ENCODE data around the gene DCP2. TPM values are rescaled to one million over a fixed set of nuclear protein-coding genes. Genes with fewer than 3 reads are reported as not detected.

DCP2 gene
- total and polyA plus RNA-seq, 2 donors: 6.1 to 102 TPM

DNA sequence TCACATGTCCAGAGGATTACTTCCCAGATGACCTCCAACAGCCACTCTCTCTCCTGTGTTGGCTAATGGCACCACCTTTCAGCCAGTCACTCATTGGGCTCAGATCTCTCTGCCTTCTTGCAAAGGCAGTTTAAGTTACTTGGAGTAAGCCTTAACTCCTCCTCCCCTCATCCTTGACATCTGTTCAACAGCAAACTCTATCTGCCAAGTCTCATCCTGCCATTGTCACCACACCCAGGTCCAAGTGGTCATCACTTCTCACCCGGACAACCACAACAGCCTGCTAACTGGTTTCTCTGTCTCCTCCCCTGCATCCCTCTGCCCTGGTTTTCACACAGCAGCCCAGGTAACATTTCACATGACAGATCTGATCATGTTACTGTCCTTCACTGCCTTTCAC, 58.5 kb downstream of the DCP2 start:
- no peak overlapping the region for H3K27ac ChIP-seq (ENCODE audit: low read depth)
- no peak for DNase-seq (ENCODE audit: extremely low spot score)
- H3K4me1 ChIP-seq (ENCODE audit: insufficient read depth): no peaks in the 10 kb centered on the region
- WGBS: 73% methylated on average over 1 of the region's 1 CpG
- no peaks in the 10 kb centered on the region for H3K36me3 ChIP-seq (ENCODE audit: insufficient read depth)
- H3K4me3 ChIP-seq (ENCODE audit: low read depth, low read length): no peak overlapping the region

DNA sequence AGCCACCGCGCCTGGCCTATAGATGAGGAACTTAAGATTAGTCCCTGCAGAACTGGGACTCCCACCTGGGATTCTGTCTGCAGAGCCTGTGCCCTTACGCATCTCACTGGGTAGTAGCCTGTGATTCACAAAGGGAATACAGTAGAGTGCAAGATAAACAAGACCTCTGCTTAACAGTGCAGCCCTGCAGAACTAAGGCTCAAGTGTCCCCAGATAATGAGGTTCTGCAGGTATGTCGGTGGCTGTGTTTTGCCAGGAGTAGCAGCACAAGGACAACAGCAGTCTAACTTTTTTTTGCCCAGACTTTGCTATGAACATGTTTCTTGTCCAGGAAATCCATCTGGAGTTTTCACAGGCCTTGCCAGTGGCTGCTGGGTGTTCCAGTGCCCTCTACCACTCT, 59.7 kb downstream of the DCP2 start:
- Histone ChIP-seq H3K4me1 (ENCODE audit: insufficient read depth) (no peaks in the 10 kb centered on the region), H3K27ac (ENCODE audit: low read depth) (no peak overlapping the region), H3K4me3 (ENCODE audit: low read depth, low read length) (no peak overlapping the region), H3K36me3 (ENCODE audit: insufficient read depth) (no peaks in the 10 kb centered on the region)
- 96% methylated on average over 4 of the region's 4 CpGs for WGBS
- DNase-seq (ENCODE audit: extremely low spot score): no peak

DNA sequence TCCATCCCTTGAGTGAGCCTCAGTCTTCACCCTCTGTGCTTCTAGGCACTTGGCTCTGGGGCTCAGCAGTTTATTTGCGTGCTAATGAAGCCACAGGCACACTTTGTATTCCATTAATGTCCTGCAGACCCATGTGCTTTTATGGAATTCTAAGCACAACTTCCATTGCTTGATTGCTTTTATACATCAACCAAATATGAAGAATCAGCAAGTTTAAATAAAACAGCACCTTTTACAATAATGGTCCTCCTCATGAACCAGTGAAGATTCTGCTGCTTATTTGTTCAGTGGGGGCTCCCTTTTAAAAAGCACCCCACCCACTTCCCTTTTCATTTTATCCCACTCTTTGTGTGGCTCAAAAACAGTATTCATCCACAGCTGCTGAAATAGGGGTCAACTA, 60.2 kb downstream of the DCP2 start:
- Histone ChIP-seq H3K27ac (ENCODE audit: low read depth) (no peak overlapping the region), H3K36me3 (ENCODE audit: insufficient read depth) (no peaks in the 10 kb centered on the region), H3K4me1 (ENCODE audit: insufficient read depth) (no peaks in the 10 kb centered on the region), H3K4me3 (ENCODE audit: low read depth, low read length) (no peak overlapping the region)
- WGBS: 98% methylated on average over 1 of the region's 1 CpG
- DNase-seq (ENCODE audit: extremely low spot score): no peak

DNA sequence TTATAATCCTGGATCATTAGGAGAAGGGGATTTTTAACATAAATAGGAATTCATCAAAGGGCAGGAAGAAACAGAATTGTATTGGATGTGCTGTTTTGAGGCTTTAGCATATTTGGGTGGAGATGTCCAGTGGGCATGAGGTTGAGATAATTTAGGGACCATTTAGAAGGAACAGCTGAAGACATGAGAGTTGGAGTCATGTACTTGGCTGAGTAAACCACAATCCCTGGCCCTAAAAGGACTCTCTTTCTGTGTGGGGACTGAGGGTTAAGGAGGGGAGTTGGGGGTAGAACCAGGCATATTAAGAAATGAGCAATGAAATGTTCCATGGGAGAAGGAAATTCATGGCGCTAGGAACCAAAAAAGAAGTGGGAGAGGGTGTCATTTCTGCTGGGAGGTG, 61.5 kb downstream of the DCP2 start:
- H3K36me3 ChIP-seq (ENCODE audit: insufficient read depth): no peaks in the 10 kb centered on the region
- H3K4me1 ChIP-seq (ENCODE audit: insufficient read depth): no peaks in the 10 kb centered on the region
- no peak overlapping the region for H3K4me3 ChIP-seq (ENCODE audit: low read depth, low read length)
- no peak for DNase-seq (ENCODE audit: extremely low spot score)
- 98% methylated on average over 1 of the region's 1 CpG for WGBS
- H3K27ac ChIP-seq (ENCODE audit: low read depth): no peak overlapping the region

DNA sequence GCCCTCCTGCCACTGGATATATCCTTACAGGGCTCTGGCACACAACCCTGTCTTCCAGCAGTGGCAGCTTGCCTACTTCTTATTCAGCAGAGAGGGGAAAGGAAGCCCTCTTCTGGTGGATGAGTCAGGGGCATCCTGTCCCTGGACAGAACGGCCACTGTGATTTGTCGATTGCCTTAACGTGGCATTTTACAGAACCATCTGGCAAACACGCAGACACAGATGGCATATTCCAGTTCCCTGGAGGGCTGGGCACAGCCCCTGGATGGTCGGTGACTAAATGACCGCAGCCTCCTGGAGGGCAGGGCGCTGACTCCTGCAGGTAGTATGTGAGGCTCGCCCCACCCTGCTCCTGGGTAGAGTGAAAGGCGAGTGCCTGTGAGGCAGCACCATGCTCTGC, 62.1 kb downstream of the DCP2 start:
- H3K36me3 ChIP-seq (ENCODE audit: insufficient read depth): no peaks in the 10 kb centered on the region
- H3K4me3 ChIP-seq (ENCODE audit: low read depth, low read length): no peak overlapping the region
- 86% methylated on average over 9 of the region's 9 CpGs for WGBS
- no peak overlapping the region for H3K27ac ChIP-seq (ENCODE audit: low read depth)
- H3K4me1 ChIP-seq (ENCODE audit: insufficient read depth): no peaks in the 10 kb centered on the region
- no peak for DNase-seq (ENCODE audit: extremely low spot score)

DNA sequence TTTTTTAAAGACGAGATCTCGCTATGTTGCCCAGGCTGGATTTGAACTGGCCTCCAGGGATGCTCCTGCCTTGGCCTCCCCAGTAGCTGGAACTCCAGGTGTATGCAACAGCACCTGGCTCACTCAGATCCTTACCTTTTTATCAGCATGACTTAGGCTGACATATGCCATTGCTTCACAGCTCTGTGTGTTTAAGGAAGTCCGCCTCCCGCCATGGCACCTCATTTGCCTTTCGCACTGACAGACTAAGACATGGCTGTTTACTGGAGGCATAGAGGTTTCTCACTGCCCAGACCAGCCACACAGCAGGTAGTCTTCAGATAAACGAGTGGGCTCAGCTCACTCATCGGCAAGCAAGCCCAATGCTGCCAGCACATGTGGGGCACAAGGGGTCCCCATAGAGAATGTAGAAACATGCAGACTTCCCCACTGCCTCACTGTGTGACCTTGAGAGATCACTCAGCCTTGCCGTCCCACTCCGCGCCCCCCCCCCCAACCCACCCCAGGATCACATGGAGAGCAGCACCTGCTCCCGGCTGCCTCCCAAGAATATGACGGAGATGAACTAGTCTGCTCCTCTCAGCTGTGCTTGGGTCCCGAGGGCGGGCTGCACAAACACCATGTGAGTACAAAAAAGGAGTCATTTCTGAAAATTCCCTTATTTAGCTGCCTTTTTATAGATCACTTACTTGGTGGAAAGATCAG, 62.8 kb downstream of the DCP2 start:
- 84% methylated on average over 14 of the region's 14 CpGs for WGBS
- Histone ChIP-seq H3K36me3 (ENCODE audit: insufficient read depth) (no peaks in the 10 kb centered on the region), H3K4me1 (ENCODE audit: insufficient read depth) (no peaks in the 10 kb centered on the region), H3K4me3 (ENCODE audit: low read depth, low read length) (no peak overlapping the region), H3K27ac (ENCODE audit: low read depth) (no peak overlapping the region)
- DNase-seq (ENCODE audit: extremely low spot score): no peak

DNA sequence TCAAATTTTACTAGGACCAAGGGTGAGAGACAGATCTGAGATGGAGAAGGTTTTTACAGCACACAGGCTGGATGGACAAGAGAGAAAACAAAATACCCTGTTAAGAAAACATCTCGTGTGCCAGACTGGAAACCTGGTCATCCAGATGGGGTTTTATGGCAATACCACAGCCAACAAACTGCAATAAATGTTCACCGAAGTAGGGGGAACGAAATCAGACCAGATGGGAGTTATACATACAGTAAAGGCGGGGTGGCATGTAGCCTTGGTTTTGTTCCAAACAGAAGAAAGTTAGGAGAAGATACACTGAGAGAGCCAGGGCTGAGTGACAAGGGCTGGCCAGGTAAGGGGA, 63.3 kb downstream of the DCP2 start:
- Histone ChIP-seq H3K36me3 (ENCODE audit: insufficient read depth) (no peaks in the 10 kb centered on the region), H3K27ac (ENCODE audit: low read depth) (no peak overlapping the region), H3K4me3 (ENCODE audit: low read depth, low read length) (no peak overlapping the region), H3K4me1 (ENCODE audit: insufficient read depth) (no peaks in the 10 kb centered on the region)
- 83% methylated on average over 4 of the region's 4 CpGs for WGBS
- DNase-seq (ENCODE audit: extremely low spot score): no peak

DNA sequence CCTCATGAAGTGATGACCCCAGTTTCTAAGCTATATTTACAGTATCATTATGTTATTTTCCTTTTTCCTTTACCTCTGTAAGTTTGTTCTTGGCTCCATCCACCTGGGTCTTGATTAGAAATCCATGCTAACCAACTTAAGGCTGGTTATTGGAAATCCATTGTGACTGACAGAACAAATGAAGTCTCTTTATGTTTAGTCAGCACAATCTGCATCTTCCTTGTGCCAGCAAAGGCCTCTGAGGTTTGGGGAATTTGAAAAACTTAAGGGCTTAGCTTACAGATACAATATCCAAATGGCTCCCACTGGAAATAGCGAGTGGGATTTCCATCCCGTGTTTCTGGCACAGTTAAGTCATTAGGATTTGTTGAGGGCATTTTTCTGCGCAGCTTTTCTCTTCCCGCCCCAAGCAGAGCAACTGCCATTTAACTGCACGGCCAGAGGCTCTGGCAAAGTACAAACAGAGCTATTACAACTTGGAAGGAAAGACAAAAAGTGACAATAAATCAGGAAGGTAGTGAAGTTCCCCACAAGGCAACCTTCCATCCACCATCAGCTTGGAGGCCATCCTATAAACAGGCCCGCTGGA, 64.2 kb downstream of the DCP2 start:
- Histone ChIP-seq H3K27ac (ENCODE audit: low read depth) (no peak overlapping the region), H3K4me3 (ENCODE audit: low read depth, low read length) (no peak overlapping the region), H3K36me3 (ENCODE audit: insufficient read depth) (no peaks in the 10 kb centered on the region), H3K4me1 (ENCODE audit: insufficient read depth) (no peaks in the 10 kb centered on the region)
- no peak for DNase-seq (ENCODE audit: extremely low spot score)
- 75% methylated on average over 6 of the region's 6 CpGs for WGBS

DNA sequence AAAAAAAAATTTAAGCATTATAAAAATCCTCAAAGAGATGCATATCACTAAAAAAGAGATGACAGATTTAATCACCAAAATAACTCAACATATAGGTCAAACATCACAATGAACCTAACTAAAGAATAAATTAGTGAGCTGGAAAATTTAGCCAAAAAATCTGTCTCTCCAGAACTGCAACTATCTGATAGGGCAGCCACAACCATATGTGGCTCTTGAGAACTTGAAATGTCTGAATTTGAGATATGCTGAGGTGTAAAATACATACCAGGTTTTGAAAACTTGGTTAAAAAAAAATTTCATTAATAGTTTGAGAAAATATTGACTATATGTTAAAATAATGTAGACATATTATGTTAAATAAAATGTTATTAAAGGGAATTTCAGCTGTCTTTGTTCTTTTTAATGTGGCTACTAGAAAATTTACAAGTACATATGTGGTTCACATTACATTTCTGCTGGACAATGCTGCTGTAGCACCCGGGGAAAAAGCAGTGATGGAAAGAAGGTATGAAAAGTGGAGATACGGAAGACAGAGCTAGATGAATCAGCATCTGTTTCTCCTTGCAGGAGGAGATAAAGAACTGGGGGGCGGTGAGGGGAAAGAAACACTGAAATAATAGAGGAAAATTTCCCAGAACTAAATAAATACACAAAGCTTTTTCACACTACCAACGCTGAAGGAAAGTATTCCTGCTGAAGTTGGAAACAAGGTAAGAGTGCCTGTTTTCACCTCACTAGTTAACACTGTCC, 66.1 kb downstream of the DCP2 start:
- H3K36me3 ChIP-seq (ENCODE audit: insufficient read depth): no peaks in the 10 kb centered on the region
- no peak overlapping the region for H3K4me3 ChIP-seq (ENCODE audit: low read depth, low read length)
- no peaks in the 10 kb centered on the region for H3K4me1 ChIP-seq (ENCODE audit: insufficient read depth)
- 69% methylated on average over 4 of the region's 4 CpGs for WGBS
- DNase-seq (ENCODE audit: extremely low spot score): no peak
- no peak overlapping the region for H3K27ac ChIP-seq (ENCODE audit: low read depth)

DNA sequence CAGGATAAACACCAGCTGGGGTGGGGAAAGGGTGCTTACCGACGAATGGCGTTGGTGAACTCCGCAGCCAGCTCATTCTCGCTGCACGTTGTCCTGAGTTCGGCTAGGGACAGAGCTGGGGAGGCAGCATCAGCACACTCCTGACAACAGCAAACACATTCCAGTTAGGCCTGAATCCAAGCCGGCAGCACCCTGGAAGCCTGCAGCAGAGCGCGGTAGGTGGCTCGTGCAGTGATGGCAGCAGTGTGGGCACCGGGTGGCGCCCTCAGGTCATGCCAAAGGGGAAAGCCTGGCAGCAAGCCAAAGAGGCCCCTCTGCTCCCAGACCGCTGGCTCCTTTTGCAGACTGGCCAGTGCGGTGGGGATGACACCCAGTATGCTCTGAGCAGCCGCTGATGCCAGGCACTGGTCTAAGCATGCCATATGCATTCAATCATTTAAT, 66.9 kb downstream of the DCP2 start:
- Histone ChIP-seq H3K4me3 (ENCODE audit: low read depth, low read length) (no peak overlapping the region), H3K4me1 (ENCODE audit: insufficient read depth) (no peaks in the 10 kb centered on the region), H3K27ac (ENCODE audit: low read depth) (no peak overlapping the region), H3K36me3 (ENCODE audit: insufficient read depth) (peaks cover 3% of the 10 kb centered on the region)
- no peak for DNase-seq (ENCODE audit: extremely low spot score)
- WGBS: 53% methylated on average over 16 of the region's 16 CpGs

DNA sequence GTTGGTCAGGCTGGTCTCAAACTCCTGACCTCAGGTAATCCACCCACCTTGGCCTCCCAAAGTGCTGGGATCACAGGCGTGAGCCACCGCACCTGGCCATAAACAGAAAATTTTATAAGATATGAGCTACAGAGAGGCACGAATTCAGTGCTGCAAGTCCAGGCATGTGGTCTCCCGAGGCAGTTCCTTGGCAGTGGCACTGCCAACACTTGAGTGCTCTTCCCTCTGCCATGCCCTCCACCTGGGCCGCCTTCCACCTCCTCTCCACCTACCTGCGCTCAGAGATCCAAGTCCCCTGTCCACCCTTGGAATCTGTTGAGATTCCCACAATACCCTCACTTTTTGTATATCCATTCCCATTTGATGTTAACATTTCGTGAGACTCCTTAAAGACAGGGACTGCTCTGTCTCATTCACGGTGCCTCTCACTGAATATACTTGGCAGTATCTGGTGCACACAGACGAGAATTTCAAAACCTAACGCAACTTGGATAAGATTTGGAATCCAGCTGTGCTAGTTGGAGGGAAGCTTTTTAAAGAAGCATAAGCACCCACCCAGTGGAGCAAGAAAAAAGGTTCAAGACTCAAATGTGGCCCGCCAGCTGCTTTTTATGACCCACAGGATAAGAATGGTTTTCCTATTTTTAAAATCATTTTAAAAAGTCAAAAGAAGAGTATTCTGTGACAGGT, 68.3 kb downstream of the DCP2 start:
- no peak overlapping the region for H3K4me3 ChIP-seq (ENCODE audit: low read depth, low read length)
- no peak for DNase-seq (ENCODE audit: extremely low spot score)
- no peaks in the 10 kb centered on the region for H3K4me1 ChIP-seq (ENCODE audit: insufficient read depth)
- 83% methylated on average over 11 of the region's 11 CpGs for WGBS
- peaks cover 3% of the 10 kb centered on the region for H3K36me3 ChIP-seq (ENCODE audit: insufficient read depth)
- H3K27ac ChIP-seq (ENCODE audit: low read depth): no peak overlapping the region

DNA sequence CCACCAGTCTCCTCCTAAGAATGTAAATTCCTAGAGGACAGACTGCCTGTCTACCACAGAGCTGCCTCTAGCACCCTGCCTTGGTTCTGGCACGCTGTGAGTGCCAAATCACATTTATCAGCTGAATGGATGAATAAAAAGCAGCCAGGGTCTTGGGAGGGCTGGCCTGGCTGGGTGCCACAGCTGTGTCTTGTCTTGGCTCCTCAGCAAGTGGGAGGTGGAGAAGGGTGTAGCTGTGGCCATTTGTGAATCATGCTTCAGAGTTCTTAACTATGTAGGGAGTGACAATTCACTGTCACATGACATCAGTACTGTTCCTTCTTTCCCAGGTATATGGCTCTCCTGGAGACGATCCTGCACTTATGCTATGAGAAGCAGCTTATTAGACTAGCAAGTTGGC, 70.6 kb downstream of the DCP2 start:
- H3K27ac ChIP-seq (ENCODE audit: low read depth): no peak overlapping the region
- no peak overlapping the region for H3K4me3 ChIP-seq (ENCODE audit: low read depth, low read length)
- WGBS: 64% methylated on average over 2 of the region's 2 CpGs
- DNase-seq (ENCODE audit: extremely low spot score): no peak
- H3K36me3 ChIP-seq (ENCODE audit: insufficient read depth): peaks cover 3% of the 10 kb centered on the region
- no peaks in the 10 kb centered on the region for H3K4me1 ChIP-seq (ENCODE audit: insufficient read depth)

DNA sequence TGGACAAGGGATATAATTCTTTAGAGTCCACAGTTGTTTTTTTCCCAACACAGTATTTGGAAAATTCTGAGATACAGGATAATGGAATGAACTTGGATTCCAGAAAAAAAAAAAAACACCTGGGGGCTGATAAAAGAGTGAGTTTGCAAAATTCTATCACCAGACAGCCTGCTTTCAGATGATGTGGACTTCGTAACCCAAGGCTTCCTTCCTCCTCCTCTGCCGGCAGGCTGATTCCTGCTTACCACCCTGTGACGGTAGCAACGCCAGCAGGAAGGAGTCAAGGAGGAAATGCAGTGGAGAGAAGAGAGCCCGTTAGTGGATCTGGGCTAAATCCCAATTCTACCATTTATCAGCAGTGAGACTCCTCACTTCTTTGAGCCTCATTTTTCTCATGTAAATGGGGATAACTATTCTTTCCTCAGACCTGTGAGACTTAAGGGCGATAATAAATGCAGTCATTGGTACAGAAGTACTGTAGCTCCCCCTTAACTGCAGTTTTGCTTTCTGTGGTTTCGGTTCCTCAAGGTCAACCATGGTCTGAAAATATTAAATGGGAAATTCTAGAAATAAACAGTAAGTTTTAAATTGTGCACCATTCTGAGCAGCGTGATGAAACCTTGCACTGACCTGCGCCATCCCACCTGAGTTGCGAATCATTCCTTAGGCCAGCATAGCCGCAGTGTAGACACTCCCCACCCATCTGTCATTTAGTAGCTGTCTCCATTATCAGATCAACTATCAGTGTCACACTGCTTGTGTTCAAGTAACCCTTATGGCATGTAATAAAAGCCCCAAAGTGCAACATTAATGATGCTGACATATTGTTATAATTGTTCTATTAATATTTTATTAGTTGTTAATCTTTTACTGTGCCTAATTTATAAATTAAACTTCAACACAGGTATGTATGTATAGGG, 71.4 kb downstream of the DCP2 start:
- Histone ChIP-seq H3K36me3 (ENCODE audit: insufficient read depth) (peaks cover 3% of the 10 kb centered on the region), H3K27ac (ENCODE audit: low read depth) (no peak overlapping the region)

More for the DNA sequence above, 71.4 kb downstream of the DCP2 start:
- no peak for DNase-seq (ENCODE audit: extremely low spot score)
- H3K4me1 ChIP-seq (ENCODE audit: insufficient read depth): no peaks in the 10 kb centered on the region
- no peak overlapping the region for H3K4me3 ChIP-seq (ENCODE audit: low read depth, low read length)
- WGBS: 82% methylated on average over 11 of the region's 11 CpGs

Measured in urinary bladder (tissue), 4 donors.